HepG2 (cell line): ENCODE data around the gene GLOD5. TPM values are rescaled to one million over a fixed set of nuclear protein-coding genes. Genes with fewer than 3 reads are reported as not detected.
"Not testable (repeated sequence)": the region's sequence is repeated elsewhere in the genome, so short reads cannot be mapped to it uniquely, and the experiment has no call there.

Experiments used
- ATAC-seq: fragments of 200-7000 bp; cut with Tn5 transposase; 3 replicates; pipeline ENCODE4 v1.9.1; 2020; ENCODE audit warnings: mild to moderate bottlenecking, moderate library complexity
- BruUV-seq: library from RNA; stranded (reverse); fragments of 400-500 nt; replicated peaks from 2 replicates; lab custom pipeline; 2021; lab: Mats Ljungman, UMichigan
- CTCF ChIA-PET: fragments of 300-600 bp; formaldehyde crosslinking; extraction: SDS; loops from one replicate; lab custom pipeline; 2021; ENCODE audit warnings: low total read pairs, inconsistent platforms, low intra/inter-chr PET ratio; lab: Yijun Ruan, JAX
- POLR2A ChIA-PET: fragments of 350-600 bp; sonication (Branson Sonifier 250); formaldehyde crosslinking; loops from one replicate; lab custom pipeline; 2020; ENCODE audit warnings: antibody characterized with exemption, inconsistent platforms; lab: Yijun Ruan, JAX
- DNase-seq: peaks from one replicate; pipeline ENCODE4 v3.0.0-alpha.2; 2015; ENCODE audit warnings: low spot score
- FAIRE-seq: peaks from 3 replicates; lab custom pipeline; 2011; peaks lifted over from hg19 to GRCh38; lab: Jason Lieb, UNC
- H2AFZ ChIP-seq: one replicate; pipeline ENCODE4 v1.6.1; 2011; ENCODE audit warnings: low read length, inconsistent platforms
- H3K27ac ChIP-seq: fragments of 300-600 bp; 3 replicates; pipeline ENCODE4 v1.8.0; 2011; ENCODE audit warnings: mixed run types, mild to moderate bottlenecking, mixed read lengths, low read length, inconsistent platforms; ENCODE audit not compliant: insufficient read depth; ENCODE audit errors: extremely low read length
- H3K27me3 ChIP-seq, 2 experiments: fragments of 200-600 bp in 1 of 2; 2 replicates in 1 of 2; 3 replicates in 1 of 2; pipeline versions ENCODE4 v1.6.0 to v1.8.0; 2011; ENCODE audit warnings: low read length in 2 of 2, mild to moderate bottlenecking in 2 of 2, moderate library complexity in 2 of 2, inconsistent platforms in 1 of 2; ENCODE audit not compliant: insufficient read depth in 2 of 2, control insufficient read depth in 1 of 2
- H3K36me3 ChIP-seq, 2 experiments: fragments of 200-600 bp in 1 of 2; replicated peaks in 1 of 2; 2 replicates in 1 of 2; 3 replicates in 1 of 2; pipeline versions ENCODE4 v1.5.1 to v1.8.0; 2011; ENCODE audit warnings: low read length in 2 of 2, inconsistent platforms in 1 of 2; ENCODE audit not compliant: insufficient read depth in 2 of 2, control insufficient read depth in 1 of 2
- H3K4me1 ChIP-seq: 2 replicates; pipeline ENCODE4 v1.5.1; 2012; ENCODE audit warnings: low read length, inconsistent platforms; ENCODE audit not compliant: insufficient read depth
- H3K4me2 ChIP-seq: 2 replicates; pipeline ENCODE4 v1.6.0; 2011; ENCODE audit warnings: low read depth, low read length, inconsistent platforms
- H3K4me3 ChIP-seq, 3 experiments: fragments of 200-600 bp in 1 of 3; sonication (generic), shearing (Covaris generic) in 1 of 3; replicated peaks in 1 of 3; 2 replicates each; pipeline ENCODE4 v1.5.1; 2011 to 2016; ENCODE audit warnings: low read length in 3 of 3, inconsistent platforms in 2 of 3, low read depth in 2 of 3, mild to moderate bottlenecking in 2 of 3, control low read depth in 1 of 3, mixed read lengths in 1 of 3; ENCODE audit not compliant: insufficient read depth in 1 of 3
- H3K79me2 ChIP-seq: one replicate; pipeline ENCODE4 v1.6.1; 2011; ENCODE audit warnings: low read length, inconsistent platforms; ENCODE audit not compliant: insufficient read depth
- H3K9ac ChIP-seq: 2 replicates; pipeline ENCODE4 v1.6.0; 2011; ENCODE audit warnings: mild to moderate bottlenecking, low read depth, low read length, inconsistent platforms; ENCODE audit not compliant: insufficient read depth
- H3K9me3 ChIP-seq: 2 replicates; pipeline ENCODE4 v1.5.1; 2012; ENCODE audit warnings: mild to moderate bottlenecking, low read length
- H4K20me1 ChIP-seq: 2 replicates; pipeline ENCODE4 v1.6.0; 2011; ENCODE audit warnings: inconsistent platforms, mild to moderate bottlenecking, low read length, moderate library complexity; ENCODE audit not compliant: insufficient read depth
- ELF4 ChIP-seq: sonication (generic); formaldehyde crosslinking; IDR thresholded peaks from 2 replicates; pipeline ENCODE4 v1.5.0; 2020; ENCODE audit warnings: missing genetic modification reagents, mild to moderate bottlenecking, moderate library complexity, borderline replicate concordance
- HDAC1 ChIP-seq: sonication (generic); formaldehyde crosslinking; IDR thresholded peaks from 2 replicates; pipeline ENCODE4 v1.5.1; 2020; ENCODE audit warnings: mild to moderate bottlenecking, missing genetic modification reagents
- TERF1 ChIP-seq: sonication (generic); formaldehyde crosslinking; IDR thresholded peaks from 2 replicates; pipeline ENCODE4 v1.8.0; 2022; ENCODE audit warnings: mild to moderate bottlenecking, missing genetic modification reagents, moderate library complexity
- U2AF1 ChIP-seq: fragments of 200-400 bp; formaldehyde crosslinking; optimal IDR thresholded peaks from 2 replicates; pipeline ENCODE3; 2017; ENCODE audit warnings: mild to moderate bottlenecking, low read depth, low read length
- ZNF20 ChIP-seq: sonication (generic); formaldehyde crosslinking; IDR thresholded peaks from 2 replicates; pipeline ENCODE4 v1.4.0; 2020; ENCODE audit warnings: mild to moderate bottlenecking, moderate library complexity, missing genetic modification reagents
- ZNF431 ChIP-seq: sonication (generic); formaldehyde crosslinking; IDR thresholded peaks from 2 replicates; pipeline ENCODE4 v1.9.0; 2022; ENCODE audit warnings: missing genetic modification reagents, low read depth, mild to moderate bottlenecking, borderline replicate concordance
- ZNF644 ChIP-seq: IDR thresholded peaks from 2 replicates; pipeline ENCODE4 v1.6.1; 2016; ENCODE audit warnings: low read depth
- ZNF703 ChIP-seq: sonication (generic); formaldehyde crosslinking; IDR thresholded peaks from 2 replicates; pipeline ENCODE4 v1.5.1; 2020; ENCODE audit warnings: missing genetic modification reagents, mild to moderate bottlenecking, moderate library complexity, borderline replicate concordance
- ZNF761 ChIP-seq: sonication (generic); formaldehyde crosslinking; conservative IDR thresholded peaks from 2 replicates; pipeline ENCODE4 v1.4.0; 2020; ENCODE audit warnings: mild to moderate bottlenecking, missing genetic modification reagents
- ZNF839 ChIP-seq: sonication (generic); formaldehyde crosslinking; IDR thresholded peaks from 2 replicates; pipeline ENCODE4 v1.4.0; 2020; ENCODE audit warnings: missing genetic modification reagents, mild to moderate bottlenecking, borderline replicate concordance
- WGBS: methylation state at CpG from one replicate; pipeline ENCODE4 v1.1.6; 2017; ENCODE audit warnings: low lambda C conversion rate; 5-methylcytosine and 5-hydroxymethylcytosine counted together
- in situ Hi-C: cut with HindIII; loops from 2 replicates; pipeline ENCODE4 v1.10.0; 2017; ENCODE audit warnings: low pct_unique_long_range_greater_than_20kb; ENCODE audit not compliant: extremely low pct_ligation_motif_present
- intact Hi-C: fragments of 100-400 bp; cut with micrococcal nuclease; formaldehyde crosslinking; loops from one replicate; pipeline ENCODE4 v1.10.0; 2022; ENCODE audit not compliant: unreplicated experiment
- polyA plus RNA-seq, 8 experiments: library from polyadenylated mRNA; depleted of rRNA in 3 of 8; stranded (reverse) in 7 of 8; unstranded in 1 of 8; fragments of >200 nt; fragmentation: Illumina TruSeq in 4 of 8; extraction: Trizol in 4 of 8; gene quantifications; 2 replicates each; pipeline versions ENCODE4 v1.2.1 to v1.2.3, GENCODE V29; 2011 to 2016; ENCODE audit warnings: low read depth in 4 of 8, missing spikeins in 1 of 8, mixed read lengths in 1 of 8; ENCODE audit not compliant: insufficient read depth in 1 of 8
- total RNA-seq, 5 experiments: library from RNA; depleted of rRNA; stranded (reverse); fragments of >200 nt; fragmentation: Illumina TruSeq; extraction: Trizol; gene quantifications; 2 replicates each; pipeline ENCODE4 v1.2.3, GENCODE V29; 2016; ENCODE audit warnings: low read depth in 1 of 5
- TF ChIP-seq, protein P1 (sequence below): IDR thresholded peaks from 2 replicates; pipeline ENCODE4 v1.6.1; 2016; ENCODE audit warnings: mild to moderate bottlenecking
- TF ChIP-seq, protein P2 (sequence below): sonication (generic); formaldehyde crosslinking; IDR thresholded peaks from 2 replicates; pipeline ENCODE4 v1.4.0; 2020; ENCODE audit warnings: missing genetic modification reagents
- TF ChIP-seq, protein P3 (sequence below): sonication (generic); formaldehyde crosslinking; conservative IDR thresholded peaks from 2 replicates; pipeline ENCODE4 v1.4.0; 2020; ENCODE audit warnings: missing genetic modification reagents

GLOD5 gene
- total and polyA plus RNA-seq, 2 of the 13 experiments (the other 11 are each of a cell fraction or from before 2014, with no cell fraction given), result 0.93 to 1.3 TPM

DNA sequence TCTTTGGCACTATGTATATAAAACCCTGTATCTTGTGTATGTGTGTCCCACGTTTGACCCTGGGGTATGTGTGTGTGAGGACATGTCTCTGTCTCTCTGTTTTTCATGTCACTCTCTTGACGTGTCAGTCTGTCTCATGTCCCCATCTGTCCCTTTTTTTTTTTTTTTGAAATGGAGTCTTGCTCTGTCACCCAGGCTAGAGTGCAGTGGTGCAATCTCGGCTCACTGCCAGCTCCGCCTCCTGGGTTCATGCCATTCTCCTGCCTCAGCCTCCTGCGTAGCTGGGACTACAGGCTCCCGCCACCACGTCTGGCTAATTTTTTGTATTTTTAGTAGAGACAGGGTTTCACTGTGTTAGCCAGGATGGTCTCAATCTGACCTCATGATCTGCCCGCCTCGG is 57.8 kb downstream of the GLOD5 start:
- peaks cover 1 to 19% of the 10 kb centered on the region in 2 experiments; a peak in 3 of 5 replicates for H3K36me3 ChIP-seq
- H3K9me3 ChIP-seq, H3K4me3 ChIP-seq, H2AFZ ChIP-seq, CTCF ChIA-PET, POLR2A ChIA-PET, H3K4me1 ChIP-seq, BruUV-seq, H3K4me2 ChIP-seq, H3K79me2 ChIP-seq, H3K27ac ChIP-seq, DNase-seq, H3K9ac ChIP-seq, in situ Hi-C loops, intact Hi-C loops, ATAC-seq, H3K27me3 ChIP-seq, H4K20me1 ChIP-seq, FAIRE-seq: not testable (repeated sequence)
- 90% methylated on average over 9 of the region's 9 CpGs for WGBS

DNA sequence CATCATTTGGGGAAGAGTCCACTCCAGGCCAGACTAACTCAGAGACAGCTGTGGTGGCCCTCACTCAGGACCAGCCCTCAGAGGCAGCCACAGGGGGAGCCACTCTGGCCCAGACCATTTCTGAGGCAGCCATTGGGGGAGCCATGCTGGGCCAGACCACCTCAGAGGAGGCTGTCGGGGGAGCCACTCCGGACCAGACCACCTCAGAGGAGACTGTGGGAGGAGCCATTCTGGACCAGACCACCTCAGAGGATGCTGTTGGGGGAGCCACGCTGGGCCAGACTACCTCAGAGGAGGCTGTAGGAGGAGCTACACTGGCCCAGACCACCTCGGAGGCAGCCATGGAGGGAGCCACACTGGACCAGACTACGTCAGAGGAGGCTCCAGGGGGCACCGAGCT is 61.5 kb downstream of the GLOD5 start:
- no peak for ATAC-seq
- TF ChIP-seq ZNF839, result no peak
- TF ChIP-seq ELF4 (CRISPR knock-in tag), result no peak
- no peak for TF ChIP-seq ZNF703 (CRISPR knock-in tag)
- TF ChIP-seq U2AF1, result no peak
- TF ChIP-seq, protein P1, sequence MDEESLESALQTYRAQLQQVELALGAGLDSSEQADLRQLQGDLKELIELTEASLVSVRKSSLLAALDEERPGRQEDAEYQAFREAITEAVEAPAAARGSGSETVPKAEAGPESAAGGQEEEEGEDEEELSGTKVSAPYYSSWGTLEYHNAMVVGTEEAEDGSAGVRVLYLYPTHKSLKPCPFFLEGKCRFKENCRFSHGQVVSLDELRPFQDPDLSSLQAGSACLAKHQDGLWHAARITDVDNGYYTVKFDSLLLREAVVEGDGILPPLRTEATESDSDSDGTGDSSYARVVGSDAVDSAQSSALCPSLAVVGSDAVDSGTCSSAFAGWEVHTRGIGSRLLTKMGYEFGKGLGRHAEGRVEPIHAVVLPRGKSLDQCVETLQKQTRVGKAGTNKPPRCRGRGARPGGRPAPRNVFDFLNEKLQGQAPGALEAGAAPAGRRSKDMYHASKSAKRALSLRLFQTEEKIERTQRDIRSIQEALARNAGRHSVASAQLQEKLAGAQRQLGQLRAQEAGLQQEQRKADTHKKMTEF (CRISPR knock-in tag), result no peak
- TF ChIP-seq TERF1, result no peak
- TF ChIP-seq, protein P2, sequence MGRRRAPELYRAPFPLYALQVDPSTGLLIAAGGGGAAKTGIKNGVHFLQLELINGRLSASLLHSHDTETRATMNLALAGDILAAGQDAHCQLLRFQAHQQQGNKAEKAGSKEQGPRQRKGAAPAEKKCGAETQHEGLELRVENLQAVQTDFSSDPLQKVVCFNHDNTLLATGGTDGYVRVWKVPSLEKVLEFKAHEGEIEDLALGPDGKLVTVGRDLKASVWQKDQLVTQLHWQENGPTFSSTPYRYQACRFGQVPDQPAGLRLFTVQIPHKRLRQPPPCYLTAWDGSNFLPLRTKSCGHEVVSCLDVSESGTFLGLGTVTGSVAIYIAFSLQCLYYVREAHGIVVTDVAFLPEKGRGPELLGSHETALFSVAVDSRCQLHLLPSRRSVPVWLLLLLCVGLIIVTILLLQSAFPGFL (CRISPR knock-in tag), result no peak
- no peak for TF ChIP-seq ZNF20 (CRISPR knock-in tag)
- TF ChIP-seq ZNF761 (CRISPR knock-in tag), result no peak
- TF ChIP-seq ZNF644 (CRISPR knock-in tag), result no peak
- TF ChIP-seq, protein P3, sequence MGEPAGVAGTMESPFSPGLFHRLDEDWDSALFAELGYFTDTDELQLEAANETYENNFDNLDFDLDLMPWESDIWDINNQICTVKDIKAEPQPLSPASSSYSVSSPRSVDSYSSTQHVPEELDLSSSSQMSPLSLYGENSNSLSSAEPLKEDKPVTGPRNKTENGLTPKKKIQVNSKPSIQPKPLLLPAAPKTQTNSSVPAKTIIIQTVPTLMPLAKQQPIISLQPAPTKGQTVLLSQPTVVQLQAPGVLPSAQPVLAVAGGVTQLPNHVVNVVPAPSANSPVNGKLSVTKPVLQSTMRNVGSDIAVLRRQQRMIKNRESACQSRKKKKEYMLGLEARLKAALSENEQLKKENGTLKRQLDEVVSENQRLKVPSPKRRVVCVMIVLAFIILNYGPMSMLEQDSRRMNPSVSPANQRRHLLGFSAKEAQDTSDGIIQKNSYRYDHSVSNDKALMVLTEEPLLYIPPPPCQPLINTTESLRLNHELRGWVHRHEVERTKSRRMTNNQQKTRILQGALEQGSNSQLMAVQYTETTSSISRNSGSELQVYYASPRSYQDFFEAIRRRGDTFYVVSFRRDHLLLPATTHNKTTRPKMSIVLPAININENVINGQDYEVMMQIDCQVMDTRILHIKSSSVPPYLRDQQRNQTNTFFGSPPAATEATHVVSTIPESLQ (CRISPR knock-in tag), result no peak
- no peak for TF ChIP-seq HDAC1 (CRISPR knock-in tag)
- no peak for TF ChIP-seq ZNF431 (CRISPR knock-in tag)

More for the DNA sequence above, 61.5 kb downstream of the GLOD5 start:
- BruUV-seq, result TSS peak; percentile 68
- H2AFZ ChIP-seq, result no peak overlapping the region
- H3K9me3 ChIP-seq, result no peaks in the 10 kb centered on the region
- in situ Hi-C loops (no loop called here), intact Hi-C loops (no loop called here)
- H3K4me1 ChIP-seq, result no peaks in the 10 kb centered on the region
- POLR2A ChIA-PET, result no interaction called here
- no peak overlapping the region for H3K4me3 ChIP-seq
- CTCF ChIA-PET, result no interaction called here
- DNase-seq (no peak), FAIRE-seq (no peak)
- no peaks in the 10 kb centered on the region for H3K27me3 ChIP-seq
- no peaks in the 10 kb centered on the region for H3K79me2 ChIP-seq
- no peak overlapping the region for H3K27ac ChIP-seq
- H3K9ac ChIP-seq, result no peak overlapping the region
- no CpG with 5 or more reads among the region's 6 CpGs for WGBS
- H3K36me3 ChIP-seq, result peaks cover 0 to 12% of the 10 kb centered on the region in 2 experiments; a peak in 2 of 5 replicates
- no peak overlapping the region for H3K4me2 ChIP-seq
- H4K20me1 ChIP-seq, result no peaks in the 10 kb centered on the region
